ENCODE data around the gene NEURL1. TPM values are rescaled to one million over a fixed set of nuclear protein-coding genes. Genes with fewer than 3 reads are reported as not detected.

NEURL1 gene
- total RNA-seq, 1 donor from 2014 or later, result 1.8 TPM

- DNase-seq (ENCODE audit: low read depth, low spot score), result no peak
These were observed 26.8 kb upstream of the NEURL1 start for GRCh38 chr10:103466734-103467133.

GRCh38 chr10:103467406-103467805, 26.1 kb upstream of the NEURL1 start:
- no peaks in the 10 kb centered on the region for H3K9me3 Mint-ChIP-seq
- H3K36me3 Mint-ChIP-seq (ENCODE audit: low read depth), result no peaks in the 10 kb centered on the region
- peaks cover 6% of the 10 kb centered on the region for H3K27me3 Mint-ChIP-seq (ENCODE audit: low read depth)
- DNase-seq (ENCODE audit: low read depth, low spot score), result no peak
- H3K4me1 Mint-ChIP-seq, result no peaks in the 10 kb centered on the region
- no peak for TF ChIP-seq CTCF (conservative IDR thresholded peaks at IDR 0.05)
- no peak overlapping the region for H3K27ac Mint-ChIP-seq (ENCODE audit: unreplicated experiment)
- H3K4me3 Mint-ChIP-seq, result no peak overlapping the region

More at GRCh38 chr10:103466734-103467133, 26.8 kb upstream of the NEURL1 start:
- no peaks in the 10 kb centered on the region for H3K36me3 Mint-ChIP-seq (ENCODE audit: low read depth)
- no peaks in the 10 kb centered on the region for H3K9me3 Mint-ChIP-seq
- peaks cover 6% of the 10 kb centered on the region for H3K27me3 Mint-ChIP-seq (ENCODE audit: low read depth)
- no peak overlapping the region for H3K27ac Mint-ChIP-seq (ENCODE audit: unreplicated experiment)
- no peak overlapping the region for H3K4me3 Mint-ChIP-seq
- no peak for TF ChIP-seq CTCF (conservative IDR thresholded peaks at IDR 0.05)
- H3K4me1 Mint-ChIP-seq, result no peaks in the 10 kb centered on the region

GRCh38 chr10:103469201-103469600, 24.3 kb upstream of the NEURL1 start:
- H3K36me3 Mint-ChIP-seq (ENCODE audit: low read depth), result no peaks in the 10 kb centered on the region
- no peak for DNase-seq (ENCODE audit: low read depth, low spot score)
- no peak overlapping the region for H3K4me3 Mint-ChIP-seq
- no peaks in the 10 kb centered on the region for H3K4me1 Mint-ChIP-seq
- no peaks in the 10 kb centered on the region for H3K9me3 Mint-ChIP-seq
- H3K27me3 Mint-ChIP-seq (ENCODE audit: low read depth), result peaks cover 6% of the 10 kb centered on the region
- no peak overlapping the region for H3K27ac Mint-ChIP-seq (ENCODE audit: unreplicated experiment)
- no peak for TF ChIP-seq CTCF (conservative IDR thresholded peaks at IDR 0.05)

GRCh38 chr10:103470761-103471653, 22.5 kb upstream of the NEURL1 start:
- no peaks in the 10 kb centered on the region for H3K36me3 Mint-ChIP-seq (ENCODE audit: low read depth)
- no peaks in the 10 kb centered on the region for H3K9me3 Mint-ChIP-seq
- no peak overlapping the region for H3K27ac Mint-ChIP-seq (ENCODE audit: unreplicated experiment)
- H3K4me3 Mint-ChIP-seq, result no peak overlapping the region
- TF ChIP-seq CTCF (conservative IDR thresholded peaks at IDR 0.05), result no peak
- no peaks in the 10 kb centered on the region for H3K4me1 Mint-ChIP-seq
- H3K27me3 Mint-ChIP-seq (ENCODE audit: low read depth), result peaks cover 6% of the 10 kb centered on the region
- DNase-seq (ENCODE audit: low read depth, low spot score), result no peak

- H3K27me3 Mint-ChIP-seq (ENCODE audit: low read depth), result peaks cover 6% of the 10 kb centered on the region
- H3K9me3 Mint-ChIP-seq, result no peaks in the 10 kb centered on the region
- TF ChIP-seq CTCF (conservative IDR thresholded peaks at IDR 0.05), result no peak
- no peak overlapping the region for H3K27ac Mint-ChIP-seq (ENCODE audit: unreplicated experiment)
- no peak for DNase-seq (ENCODE audit: low read depth, low spot score)
- no peak overlapping the region for H3K4me3 Mint-ChIP-seq
- H3K36me3 Mint-ChIP-seq (ENCODE audit: low read depth), result no peaks in the 10 kb centered on the region
- no peaks in the 10 kb centered on the region for H3K4me1 Mint-ChIP-seq
These were observed 21.5 kb upstream of the NEURL1 start for GRCh38 chr10:103472005-103472404.
